ENCODE measurements around the gene AMDHD2.
A peak's percentile ranks its signal among the peaks of the same experiment; 100 is the strongest.

The AMDHD2 gene

GRCh38 chr16:2483939-2484897 lies 36.0 kb upstream of the AMDHD2 start:
- DNase-seq, result no peak

GRCh38 chr16:2484898-2485508 lies 35.2 kb upstream of the AMDHD2 start:
- no peak for DNase-seq

- no peak for DNase-seq
Observed at GRCh38 chr16:2485811-2486507, 34.2 kb upstream of the AMDHD2 start.

- peak; percentile 60 to 78 for DNase-seq
Observed at GRCh38 chr16:2486645-2487516, 33.3 kb upstream of the AMDHD2 start.

- DNase-seq, result no peak
Observed at GRCh38 chr16:2487517-2487842, 32.7 kb upstream of the AMDHD2 start.

- peak; percentile 69 to 79 for DNase-seq
Observed at GRCh38 chr16:2487903-2488531, 32.2 kb upstream of the AMDHD2 start.

GRCh38 chr16:2489581-2489980 lies 30.6 kb upstream of the AMDHD2 start:
- DNase-seq, result no peak

GRCh38 chr16:2490190-2491105 lies 29.7 kb upstream of the AMDHD2 start:
- no peak for DNase-seq

GRCh38 chr16:2492292-2492691 lies 27.9 kb upstream of the AMDHD2 start:
- DNase-seq, result no peak

GRCh38 chr16:2493605-2494004 lies 26.6 kb upstream of the AMDHD2 start:
- DNase-seq, result no peak

GRCh38 chr16:2494616-2495015 lies 25.6 kb upstream of the AMDHD2 start:
- no peak for DNase-seq

- no peak for DNase-seq
Observed at GRCh38 chr16:2495041-2495440, 25.1 kb upstream of the AMDHD2 start.

- DNase-seq, result no peak
Observed at GRCh38 chr16:2496223-2497115, 23.7 kb upstream of the AMDHD2 start.

- no peak for DNase-seq
Observed at GRCh38 chr16:2497116-2497630, 23.0 kb upstream of the AMDHD2 start.

GRCh38 chr16:2497695-2498484 lies 22.3 kb upstream of the AMDHD2 start:
- no peak for DNase-seq

- DNase-seq, result no peak
Observed at GRCh38 chr16:2498531-2499253, 21.5 kb upstream of the AMDHD2 start.

- DNase-seq, result no peak
Observed at GRCh38 chr16:2499454-2499853, 20.7 kb upstream of the AMDHD2 start.

GRCh38 chr16:2499890-2500429 lies 20.2 kb upstream of the AMDHD2 start:
- no peak for DNase-seq
